Astrocyte (in vitro differentiated cells and primary cell): ENCODE data around the gene CIBAR2. TPM values are rescaled to one million over a fixed set of nuclear protein-coding genes. Genes with fewer than 3 reads are reported as not detected.

Experiments
- DNase-seq: peaks from one replicate; pipeline ENCODE4 v3.0.0-alpha.2; 2010; ENCODE audit warnings: low read depth
- FAIRE-seq: peaks from 2 replicates; lab custom pipeline; 2011; peaks lifted over from hg19 to GRCh38; lab: Jason Lieb, UNC
- H2AFZ ChIP-seq: 2 replicates; pipeline ENCODE4 v1.6.0; 2012; ENCODE audit warnings: low read depth, low read length, inconsistent platforms
- H3K27ac ChIP-seq: 2 replicates; pipeline ENCODE4 v1.5.1; 2011; ENCODE audit warnings: low read depth, low read length, inconsistent platforms
- H3K27me3 ChIP-seq: 2 replicates; pipeline ENCODE4 v1.6.0; 2011; ENCODE audit warnings: low read length, inconsistent platforms; ENCODE audit not compliant: insufficient read depth
- H3K36me3 ChIP-seq: 2 replicates; pipeline ENCODE4 v1.5.1; 2011; ENCODE audit warnings: low read length, inconsistent platforms; ENCODE audit not compliant: insufficient read depth
- H3K4me1 ChIP-seq: 2 replicates; pipeline ENCODE4 v1.5.1; 2011; ENCODE audit warnings: low read length, inconsistent platforms; ENCODE audit not compliant: insufficient read depth
- H3K4me2 ChIP-seq: 2 replicates; pipeline ENCODE4 v1.6.0; 2012; ENCODE audit warnings: low read length, inconsistent platforms
- H3K4me3 ChIP-seq: 2 replicates; pipeline ENCODE4 v1.5.1; 2011; ENCODE audit warnings: low read depth, mild to moderate bottlenecking, low read length, inconsistent platforms; ENCODE audit not compliant: insufficient read depth
- H3K79me2 ChIP-seq: 2 replicates; pipeline ENCODE4 v1.6.0; 2012; ENCODE audit warnings: mild to moderate bottlenecking, low read length, inconsistent platforms; ENCODE audit not compliant: insufficient read depth
- H3K9ac ChIP-seq: 2 replicates; pipeline ENCODE4 v1.6.0; 2012; ENCODE audit warnings: mild to moderate bottlenecking, low read length, inconsistent platforms
- H3K9me3 ChIP-seq: 2 replicates; pipeline ENCODE4 v1.5.1; 2012; ENCODE audit warnings: low read depth, mild to moderate bottlenecking, low read length, inconsistent platforms; ENCODE audit not compliant: insufficient read depth
- H4K20me1 ChIP-seq: 2 replicates; pipeline ENCODE4 v1.6.0; 2012; ENCODE audit warnings: low read length, inconsistent platforms; ENCODE audit not compliant: insufficient read depth
- H3K27ac Mint-ChIP-seq: one replicate; pipeline ENCODE4 v1.8.0; 2021; ENCODE audit warnings: mild to moderate bottlenecking, mixed read lengths; ENCODE audit not compliant: unreplicated experiment
- H3K27me3 Mint-ChIP-seq: one replicate; pipeline ENCODE4 v1.8.0; 2021; ENCODE audit warnings: low read depth, mixed read lengths; ENCODE audit not compliant: unreplicated experiment
- H3K36me3 Mint-ChIP-seq: one replicate; pipeline ENCODE4 v1.8.0; 2021; ENCODE audit warnings: low read depth, mixed read lengths; ENCODE audit not compliant: unreplicated experiment
- H3K4me1 Mint-ChIP-seq: one replicate; pipeline ENCODE4 v1.8.0; 2021; ENCODE audit warnings: low read depth, mixed read lengths; ENCODE audit not compliant: unreplicated experiment
- H3K4me3 Mint-ChIP-seq: one replicate; pipeline ENCODE4 v1.8.0; 2021; ENCODE audit warnings: mild to moderate bottlenecking, moderate library complexity, mixed read lengths; ENCODE audit not compliant: unreplicated experiment
- H3K9me3 Mint-ChIP-seq: one replicate; pipeline ENCODE4 v1.8.0; 2021; ENCODE audit warnings: mild to moderate bottlenecking, mixed read lengths; ENCODE audit not compliant: unreplicated experiment
- CTCF ChIP-seq: IDR thresholded peaks from 2 replicates; pipeline ENCODE4 v1.5.1; 2011; ENCODE audit warnings: low read depth, mild to moderate bottlenecking, inconsistent platforms, low read length, moderate library complexity; ENCODE audit not compliant: insufficient read depth
- EZH2 ChIP-seq: IDR thresholded peaks from 2 replicates; pipeline ENCODE4 v1.6.1; 2012; ENCODE audit warnings: mild to moderate bottlenecking, low read length, inconsistent platforms; ENCODE audit not compliant: insufficient read depth
- total RNA-seq: library from RNA; stranded (reverse); gene quantifications from 2 replicates; pipeline ENCODE4 v1.2.1, GENCODE V29; 2021

Gene CIBAR2
- total RNA-seq, 1 donor from 2014 or later: not detected

GRCh38 chr16:85082173-85083050, 29.9 kb downstream of the CIBAR2 start:
- Histone ChIP-seq H3K27ac (no peak overlapping the region), H3K4me2 (no peak overlapping the region), H3K27me3 (no peaks in the 10 kb centered on the region), H4K20me1 (peaks cover 6% of the 10 kb centered on the region), H3K4me3 (no peak overlapping the region), H3K9ac (no peak overlapping the region), H3K36me3 (no peaks in the 10 kb centered on the region), H3K4me1 (no peaks in the 10 kb centered on the region), H3K79me2 (no peaks in the 10 kb centered on the region), H3K9me3 (no peaks in the 10 kb centered on the region), H2AFZ (no peak overlapping the region)
- TF ChIP-seq CTCF: no peak
- TF ChIP-seq EZH2: no peak
- DNase-seq (no peak), FAIRE-seq (no peak)
- no peak overlapping the region for H3K27ac Mint-ChIP-seq
- H3K4me3 Mint-ChIP-seq: no peak overlapping the region
- peaks cover 7% of the 10 kb centered on the region for H3K4me1 Mint-ChIP-seq
- H3K36me3 Mint-ChIP-seq: peaks cover 19% of the 10 kb centered on the region
- H3K27me3 Mint-ChIP-seq: peaks cover 41% of the 10 kb centered on the region
- peaks cover 2% of the 10 kb centered on the region for H3K9me3 Mint-ChIP-seq

- H3K9me3 Mint-ChIP-seq: peaks cover 2% of the 10 kb centered on the region
- FAIRE-seq: no peak
- peaks cover 39% of the 10 kb centered on the region for H3K27me3 Mint-ChIP-seq
- Histone ChIP-seq H3K9ac (no peak overlapping the region), H3K27ac (no peak overlapping the region), H3K4me2 (no peak overlapping the region), H2AFZ (no peak overlapping the region), H4K20me1 (peaks cover 6% of the 10 kb centered on the region), H3K36me3 (no peaks in the 10 kb centered on the region), H3K9me3 (no peaks in the 10 kb centered on the region), H3K4me3 (no peak overlapping the region), H3K79me2 (no peaks in the 10 kb centered on the region), H3K27me3 (no peaks in the 10 kb centered on the region), H3K4me1 (no peaks in the 10 kb centered on the region)
- H3K4me1 Mint-ChIP-seq: peaks cover 7% of the 10 kb centered on the region
- no peak overlapping the region for H3K4me3 Mint-ChIP-seq
- H3K27ac Mint-ChIP-seq: no peak overlapping the region
- TF ChIP-seq CTCF: no peak
- no peak for TF ChIP-seq EZH2
- no peak for DNase-seq
- H3K36me3 Mint-ChIP-seq: peaks cover 19% of the 10 kb centered on the region
Observed at GRCh38 chr16:85081765-85082164, 30.5 kb downstream of the CIBAR2 start.

GRCh38 chr16:85081038-85081437, 31.2 kb downstream of the CIBAR2 start:
- H3K4me2 ChIP-seq: no peak overlapping the region

More at GRCh38 chr16:85081038-85081437, 31.2 kb downstream of the CIBAR2 start:
- no peaks in the 10 kb centered on the region for H3K27me3 ChIP-seq
- no peak overlapping the region for H3K4me3 ChIP-seq
- no peak overlapping the region for H3K27ac Mint-ChIP-seq
- H3K27me3 Mint-ChIP-seq: peaks cover 41% of the 10 kb centered on the region
- DNase-seq (no peak), FAIRE-seq (no peak)
- H3K4me1 ChIP-seq: no peaks in the 10 kb centered on the region
- no peaks in the 10 kb centered on the region for H3K9me3 ChIP-seq
- peaks cover 2% of the 10 kb centered on the region for H3K9me3 Mint-ChIP-seq
- no peak overlapping the region for H2AFZ ChIP-seq
- TF ChIP-seq EZH2: no peak
- no peak for TF ChIP-seq CTCF
- no peaks in the 10 kb centered on the region for H3K36me3 ChIP-seq
- H3K9ac ChIP-seq: no peak overlapping the region
- H3K36me3 Mint-ChIP-seq: peaks cover 20% of the 10 kb centered on the region
- peaks cover 6% of the 10 kb centered on the region for H4K20me1 ChIP-seq
- peaks cover 7% of the 10 kb centered on the region for H3K4me1 Mint-ChIP-seq
- no peaks in the 10 kb centered on the region for H3K79me2 ChIP-seq
- no peak overlapping the region for H3K4me3 Mint-ChIP-seq
- H3K27ac ChIP-seq: no peak overlapping the region
